ENCODE results near the gene RNF186.
A peak's percentile ranks its signal among the peaks of the same experiment; 100 is the strongest.
"Not testable (repeated sequence)": the region's sequence is repeated elsewhere in the genome, so short reads cannot be mapped to it uniquely, and the experiment has no call there.

Gene RNF186

GRCh38 chr1:19824036-19824435 is 9.0 kb upstream of the RNF186 start:
- no peak for DNase-seq (ENCODE audit: low read depth)

- no peak for DNase-seq (ENCODE audit: low read depth)
These were observed 4.6 kb upstream of the RNF186 start for GRCh38 chr1:19819701-19820100.

GRCh38 chr1:19818324-19818723 is 3.2 kb upstream of the RNF186 start:
- DNase-seq (ENCODE audit: low read depth) = no peak

DNA sequence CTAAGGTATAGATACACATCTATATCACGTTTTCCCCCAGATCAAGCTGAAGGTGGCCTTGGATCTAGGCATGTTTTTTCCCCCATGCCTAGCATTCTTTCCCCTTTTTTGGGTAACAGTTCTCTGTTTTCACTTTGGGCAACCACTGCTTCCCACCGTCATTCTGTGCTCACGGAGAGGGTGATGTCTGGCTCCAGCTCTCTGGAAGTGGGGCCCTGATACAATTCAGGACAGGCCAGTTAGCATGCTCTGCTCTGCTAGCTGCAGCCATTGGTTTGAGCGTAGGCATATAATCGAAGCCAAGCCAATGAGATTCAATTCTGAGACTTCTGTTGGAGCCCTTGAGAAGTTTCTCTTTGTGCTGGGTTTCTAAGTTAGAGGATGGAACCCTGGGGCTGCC is 2.1 kb upstream of the RNF186 start:
- no peak for DNase-seq (ENCODE audit: low read depth)

GRCh38 chr1:19816737-19817086 is 1.6 kb upstream of the RNF186 start:
- not testable (repeated sequence) for DNase-seq (ENCODE audit: low read depth)

GRCh38 chr1:19815801-19816736 is 986 bp upstream of the RNF186 start:
- no peak for DNase-seq (ENCODE audit: low read depth)

DNA sequence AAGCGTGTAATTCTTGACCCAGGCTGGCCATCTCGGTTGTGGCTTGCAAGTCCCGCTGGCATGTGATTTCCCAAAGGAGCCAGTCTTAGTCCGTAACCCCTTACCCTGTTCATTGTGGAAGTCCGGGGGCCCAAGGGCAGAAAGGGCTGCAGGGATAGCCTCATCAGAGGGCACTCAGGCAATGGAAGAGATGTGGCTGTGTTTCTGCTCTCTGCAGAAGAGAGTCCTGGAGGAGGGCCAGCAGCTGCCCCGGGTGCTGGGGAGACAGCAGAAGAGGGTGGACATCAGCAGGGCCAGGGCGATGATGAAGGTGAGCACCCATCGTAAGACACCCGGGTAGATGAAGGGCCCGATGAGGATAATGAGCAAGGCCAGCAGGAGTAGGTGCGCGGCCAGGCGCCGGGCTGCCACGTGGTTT is 830 bp downstream of the RNF186 start:
- no peak for DNase-seq (ENCODE audit: low read depth)

GRCh38 chr1:19813643-19813960 is 1.5 kb downstream of the RNF186 start:
- DNase-seq (ENCODE audit: low read depth) = no peak

DNA sequence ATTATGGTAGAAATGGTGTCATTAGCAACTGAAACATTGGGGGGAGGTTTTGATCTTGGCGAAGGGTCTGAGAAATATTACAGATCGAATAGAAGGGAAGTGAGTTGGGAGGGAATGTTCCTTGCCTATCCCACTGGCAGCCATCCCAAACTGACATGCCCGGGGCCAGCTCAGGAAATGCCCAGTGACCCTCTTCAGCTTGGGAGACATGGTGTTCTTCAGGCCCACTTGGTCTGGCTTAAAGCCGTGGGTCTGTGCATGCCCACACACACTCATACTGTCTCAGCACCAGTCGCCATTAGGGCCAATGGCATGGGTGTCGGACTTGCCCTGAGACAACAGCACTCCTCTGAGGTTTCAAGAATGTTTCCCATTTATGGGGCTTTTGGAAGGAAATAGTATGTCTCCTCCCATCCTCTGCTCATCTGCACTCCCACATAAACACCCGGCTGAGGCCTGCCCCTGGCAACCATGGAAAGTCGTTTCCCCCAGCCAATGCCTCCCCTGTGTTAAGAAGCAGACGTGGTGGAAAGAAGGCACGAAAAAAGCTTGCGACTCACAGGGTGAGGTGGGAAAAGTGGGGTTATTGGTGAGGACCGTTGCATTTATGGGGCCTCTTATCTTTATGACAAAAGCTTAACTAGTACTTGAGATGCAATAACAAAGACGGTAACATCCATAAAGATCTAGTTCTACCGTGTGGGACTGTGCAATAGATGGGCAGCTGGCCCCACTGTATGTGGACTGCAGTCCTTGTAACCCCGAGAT is 2.0 kb downstream of the RNF186 start:
- no peak for DNase-seq (ENCODE audit: low read depth)

GRCh38 chr1:19811206-19811851 is 3.8 kb downstream of the RNF186 start:
- DNase-seq (ENCODE audit: low read depth) = peak; percentile 7

GRCh38 chr1:19809044-19809750 is 5.9 kb downstream of the RNF186 start:
- no peak for DNase-seq (ENCODE audit: low read depth)

DNA sequence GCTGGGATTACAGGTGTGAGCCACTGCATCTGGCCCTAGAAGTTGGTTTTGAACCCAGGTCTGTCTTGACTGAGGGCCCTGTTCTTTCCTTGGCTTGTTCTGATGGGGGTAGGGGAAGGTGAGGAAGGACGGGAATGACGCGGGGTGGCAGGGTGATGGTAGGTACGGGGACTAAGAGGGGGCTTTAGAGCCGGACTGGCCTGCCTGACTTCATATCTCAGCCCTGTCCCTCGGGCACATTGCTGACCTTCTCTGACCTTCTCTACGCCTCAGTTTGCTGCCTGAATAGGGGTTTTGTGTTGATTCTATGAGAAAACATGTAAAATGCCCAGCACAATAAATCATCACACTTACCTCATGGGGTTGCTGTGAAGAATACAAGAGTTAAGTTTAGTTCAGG is 6.7 kb downstream of the RNF186 start:
- DNase-seq (ENCODE audit: low read depth) = no peak

DNA sequence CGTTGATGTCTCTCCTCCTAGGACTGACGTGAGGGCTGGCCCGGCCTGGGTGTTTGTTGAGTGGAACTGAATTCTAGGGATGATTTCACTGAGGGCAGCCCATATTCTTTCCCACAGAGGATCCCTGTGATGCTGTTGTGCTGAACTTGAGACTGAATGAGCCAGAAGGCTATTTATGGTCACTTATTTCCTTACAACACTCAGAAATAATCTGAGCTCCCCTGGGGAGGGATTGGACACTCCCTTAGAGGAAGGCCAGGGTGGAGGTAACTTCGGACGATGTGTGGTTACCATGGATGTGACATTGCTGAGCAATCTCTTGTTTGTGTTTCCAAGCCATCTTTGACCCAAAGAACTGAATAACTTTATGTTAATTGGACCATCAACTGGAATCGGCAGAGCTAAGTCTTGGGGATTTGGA is 10.2 kb downstream of the RNF186 start:
- DNase-seq (ENCODE audit: low read depth) = no peak

DNA sequence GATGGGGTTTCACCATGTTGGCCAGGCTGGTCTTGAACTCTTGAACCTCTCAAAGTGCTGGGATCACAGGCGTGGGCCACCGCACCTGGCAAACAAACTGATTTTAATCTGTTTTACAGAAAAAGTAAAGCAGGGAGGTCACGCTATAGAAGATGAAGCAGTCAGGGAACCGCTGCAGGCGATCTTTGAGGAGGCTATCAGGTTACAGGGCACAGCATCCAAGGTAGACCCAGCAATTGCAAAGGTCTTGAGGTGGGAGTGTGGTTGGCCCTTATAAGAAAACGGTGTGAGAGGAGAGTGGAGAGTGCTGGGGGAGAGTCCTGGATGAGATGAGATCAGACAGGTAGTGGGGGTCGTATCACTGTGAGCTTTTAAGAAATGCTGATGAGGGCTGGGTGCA is 12.8 kb downstream of the RNF186 start:
- no peak for DNase-seq (ENCODE audit: low read depth)

DNA sequence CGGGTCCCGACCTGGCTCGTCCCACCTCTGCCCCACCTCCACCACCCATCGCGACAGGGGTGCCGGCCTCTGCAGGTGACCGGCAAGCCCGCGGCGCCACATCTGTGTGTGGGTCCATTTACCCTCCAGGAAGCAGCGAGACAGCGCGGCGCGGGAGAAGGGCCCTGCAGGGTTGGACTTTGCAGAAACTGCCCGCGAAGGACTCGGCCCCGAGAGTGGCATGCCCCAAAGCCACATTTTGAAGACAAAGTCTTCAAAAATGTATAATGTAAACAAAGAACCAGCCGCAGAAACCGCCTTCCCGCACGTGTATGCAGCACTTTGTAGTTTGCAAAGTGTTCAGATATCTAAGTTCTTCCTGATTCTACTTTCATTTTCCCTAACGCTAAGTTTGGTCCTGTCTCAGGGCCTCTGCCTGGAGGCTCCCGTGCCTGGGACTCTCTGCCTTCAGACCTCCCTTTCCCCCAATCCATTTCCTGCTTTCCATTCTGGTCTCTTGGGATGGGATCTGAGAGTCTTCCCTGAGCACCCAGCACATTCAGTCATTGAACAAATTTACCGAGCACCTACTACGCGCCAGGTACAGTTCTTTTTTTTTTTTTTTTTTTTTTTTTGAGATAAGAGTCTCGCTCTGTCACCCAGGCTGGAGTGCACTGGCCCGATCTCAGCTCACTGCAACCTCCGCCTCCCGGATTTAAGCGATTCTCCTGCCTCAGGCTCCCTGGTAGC is 14.8 kb downstream of the RNF186 start:
- DNase-seq (ENCODE audit: low read depth) = peak; percentile 4

GRCh38 chr1:19799230-19800075 is 15.6 kb downstream of the RNF186 start, which contains the start of gene TMCO4:
TSS of gene TMCO4 (minus strand) at chr1:19799916. CDS start at chr1:19780758, 19,158 bp downstream.
- DNase-seq (ENCODE audit: low read depth) = peak; percentile 65

GRCh38 chr1:19798486-19799229 is 16.4 kb downstream of the RNF186 start:
- DNase-seq (ENCODE audit: low read depth) = no peak

DNA sequence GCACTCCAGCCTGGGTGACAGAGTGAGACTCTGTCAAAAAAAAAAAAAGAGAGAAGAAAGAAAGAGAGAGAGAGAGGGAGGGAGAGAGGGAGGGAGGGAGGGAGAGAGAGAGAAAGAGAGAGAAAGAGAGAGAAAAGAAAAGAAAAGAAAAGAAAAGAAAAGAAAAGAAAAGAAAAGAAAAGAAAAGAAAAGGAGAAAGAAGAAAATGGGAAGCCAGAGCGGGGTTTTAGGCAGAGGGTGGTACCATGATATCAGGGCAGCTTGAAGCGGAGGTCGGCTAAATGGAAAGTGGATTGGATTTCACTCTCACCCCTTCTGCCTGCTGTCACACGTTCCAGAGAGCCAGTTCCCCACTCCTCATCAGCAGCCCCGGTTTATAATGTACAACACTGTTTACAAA is 17.3 kb downstream of the RNF186 start:
- DNase-seq (ENCODE audit: low read depth) = no peak

- DNase-seq (ENCODE audit: low read depth) = no peak
These were observed 20.5 kb downstream of the RNF186 start for GRCh38 chr1:19794583-19794982.

All from CMK (cell line).